Measurements from ENCODE around the gene GPN1.
A peak's percentile ranks its signal among the peaks of the same experiment; 100 is the strongest.
"Not testable (repeated sequence)": the region's sequence is repeated elsewhere in the genome, so short reads cannot be mapped to it uniquely, and the experiment has no call there.

GPN1 gene

GRCh38 chr2:27680571-27680970 is 51.7 kb downstream of the GPN1 start:
- Histone ChIP-seq H3K4me3 (ENCODE audit: insufficient read depth, low read length, poor library complexity, severe bottlenecking) (no peak overlapping the region), H3K9me2 (replicated peaks; ENCODE audit: insufficient read depth, low read length) (no peaks in the 10 kb centered on the region), H3K9ac (ENCODE audit: low read length) (no peak overlapping the region), H3K36me3 (ENCODE audit: low read length) (peaks cover 20% of the 10 kb centered on the region; the same call in 1 of the 2 replicates), H4K20me1 (ENCODE audit: low read depth, low read length) (no peaks in the 10 kb centered on the region), H3K9me3 (ENCODE audit: insufficient read depth, low read length) (no peaks in the 10 kb centered on the region), H3K27ac (ENCODE audit: low read depth, low read length) (no peak overlapping the region), H2AFZ (ENCODE audit: low read depth, low read length, severe bottlenecking) (no peak overlapping the region), H3K27me3 (ENCODE audit: low read length) (no peaks in the 10 kb centered on the region), H3F3A (ENCODE audit: insufficient read depth) (peaks cover 5% of the 10 kb centered on the region; the same call in 1 of the 2 replicates), H3K79me2 (ENCODE audit: insufficient read depth, low read length) (no peaks in the 10 kb centered on the region), H3K4me2 (ENCODE audit: low read depth, low read length, poor library complexity, severe bottlenecking) (no peak overlapping the region)
- TF ChIP-seq EZH2phosphoT487 (conservative IDR thresholded peaks at IDR 0.05; ENCODE audit: low read length) (no peak), CTCF (IDR thresholded peaks at IDR 0.05; ENCODE audit: insufficient read depth, low read length, poor library complexity, severe bottlenecking) (no peak)

- Histone ChIP-seq H3K79me2 (ENCODE audit: insufficient read depth, low read length) (no peaks in the 10 kb centered on the region), H3K36me3 (ENCODE audit: low read length) (peaks cover 13% of the 10 kb centered on the region; the same call in 1 of the 2 replicates), H2AFZ (ENCODE audit: low read depth, low read length, severe bottlenecking) (no peak overlapping the region), H3K9me3 (ENCODE audit: insufficient read depth, low read length) (no peaks in the 10 kb centered on the region), H3K4me2 (ENCODE audit: low read depth, low read length, poor library complexity, severe bottlenecking) (no peak overlapping the region), H3K9ac (ENCODE audit: low read length) (no peak overlapping the region), H3F3A (ENCODE audit: insufficient read depth) (peaks cover 5% of the 10 kb centered on the region; the same call in 1 of the 2 replicates), H4K20me1 (ENCODE audit: low read depth, low read length) (no peaks in the 10 kb centered on the region), H3K4me3 (ENCODE audit: insufficient read depth, low read length, poor library complexity, severe bottlenecking) (no peak overlapping the region), H3K27ac (ENCODE audit: low read depth, low read length) (no peak overlapping the region), H3K27me3 (ENCODE audit: low read length) (no peaks in the 10 kb centered on the region), H3K9me2 (replicated peaks; ENCODE audit: insufficient read depth, low read length) (no peaks in the 10 kb centered on the region)
- no peak for TF ChIP-seq CTCF (IDR thresholded peaks at IDR 0.05; ENCODE audit: insufficient read depth, low read length, poor library complexity, severe bottlenecking)
- TF ChIP-seq EZH2phosphoT487 (conservative IDR thresholded peaks at IDR 0.05; ENCODE audit: low read length): no peak
These were observed 53.0 kb downstream of the GPN1 start for GRCh38 chr2:27681841-27682240.

GRCh38 chr2:27682334-27682771 is 53.5 kb downstream of the GPN1 start:
- H2AFZ ChIP-seq (ENCODE audit: low read depth, low read length, severe bottlenecking); H4K20me1 ChIP-seq (ENCODE audit: low read depth, low read length); H3K27ac ChIP-seq (ENCODE audit: low read depth, low read length); H3K27me3 ChIP-seq (ENCODE audit: low read length); H3K9ac ChIP-seq (ENCODE audit: low read length); H3F3A ChIP-seq (ENCODE audit: insufficient read depth); H3K4me2 ChIP-seq (ENCODE audit: low read depth, low read length, poor library complexity, severe bottlenecking); H3K9me3 ChIP-seq (ENCODE audit: insufficient read depth, low read length); H3K79me2 ChIP-seq (ENCODE audit: insufficient read depth, low read length); H3K9me2 ChIP-seq (replicated peaks; ENCODE audit: insufficient read depth, low read length); H3K36me3 ChIP-seq (ENCODE audit: low read length); H3K4me3 ChIP-seq (ENCODE audit: insufficient read depth, low read length, poor library complexity, severe bottlenecking): not testable (repeated sequence)

DNA sequence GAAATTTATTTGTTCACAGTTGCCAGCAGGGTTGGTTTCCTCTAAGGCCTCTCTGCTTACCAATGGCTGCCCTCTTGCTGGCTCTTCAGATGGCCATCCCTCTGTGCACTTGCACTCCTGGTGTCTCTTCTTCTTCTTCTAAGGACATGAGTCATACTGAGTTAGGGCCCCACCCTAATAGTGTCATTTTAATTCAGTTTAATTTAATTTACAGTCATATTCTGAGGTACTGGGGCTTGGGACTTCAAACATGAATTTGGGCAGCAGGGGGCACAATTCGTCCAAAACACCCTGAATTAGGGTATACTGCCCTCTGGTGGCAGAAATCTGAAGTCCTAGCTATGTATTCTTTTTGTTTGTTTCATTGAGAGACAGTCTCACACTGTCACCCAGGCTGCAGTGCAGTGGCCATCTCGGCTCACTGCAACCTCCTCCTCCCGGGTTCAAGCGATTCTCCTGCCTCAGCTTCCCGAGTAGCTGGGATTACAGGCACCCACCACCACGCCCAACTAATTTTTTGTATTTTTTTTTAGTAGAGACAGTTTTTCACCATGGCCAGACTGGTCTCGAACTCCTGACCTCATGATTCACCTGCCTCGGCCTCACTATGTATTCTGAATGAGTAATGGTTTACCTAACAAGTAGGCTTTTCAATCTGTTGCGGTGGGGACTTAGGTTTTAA is 54.7 kb downstream of the GPN1 start:
- no peak overlapping the region for H3K27ac ChIP-seq (ENCODE audit: low read depth, low read length)
- H3K9ac ChIP-seq (ENCODE audit: low read length): no peak overlapping the region
- no peaks in the 10 kb centered on the region for H4K20me1 ChIP-seq (ENCODE audit: low read depth, low read length)
- TF ChIP-seq EZH2phosphoT487 (conservative IDR thresholded peaks at IDR 0.05; ENCODE audit: low read length) (no peak), CTCF (IDR thresholded peaks at IDR 0.05; ENCODE audit: insufficient read depth, low read length, poor library complexity, severe bottlenecking) (peak; percentile 99)
- no peaks in the 10 kb centered on the region for H3K79me2 ChIP-seq (ENCODE audit: insufficient read depth, low read length)
- no peak overlapping the region for H2AFZ ChIP-seq (ENCODE audit: low read depth, low read length, severe bottlenecking)
- no peaks in the 10 kb centered on the region for H3K27me3 ChIP-seq (ENCODE audit: low read length)
- H3K4me2 ChIP-seq (ENCODE audit: low read depth, low read length, poor library complexity, severe bottlenecking): no peak overlapping the region
- H3K36me3 ChIP-seq (ENCODE audit: low read length): peaks cover 7% of the 10 kb centered on the region; the same call in 1 of the 2 replicates
- H3K9me3 ChIP-seq (ENCODE audit: insufficient read depth, low read length): no peaks in the 10 kb centered on the region
- H3K9me2 ChIP-seq (replicated peaks; ENCODE audit: insufficient read depth, low read length): no peaks in the 10 kb centered on the region
- H3F3A ChIP-seq (ENCODE audit: insufficient read depth): peaks cover 4% of the 10 kb centered on the region; the same call in 1 of the 2 replicates
- H3K4me3 ChIP-seq (ENCODE audit: insufficient read depth, low read length, poor library complexity, severe bottlenecking): no peak overlapping the region

- H2AFZ ChIP-seq (ENCODE audit: low read depth, low read length, severe bottlenecking); H3K4me3 ChIP-seq (ENCODE audit: insufficient read depth, low read length, poor library complexity, severe bottlenecking); H3K27me3 ChIP-seq (ENCODE audit: low read length); H3K79me2 ChIP-seq (ENCODE audit: insufficient read depth, low read length); H3K9me2 ChIP-seq (replicated peaks; ENCODE audit: insufficient read depth, low read length); H3K9ac ChIP-seq (ENCODE audit: low read length); H4K20me1 ChIP-seq (ENCODE audit: low read depth, low read length); H3K27ac ChIP-seq (ENCODE audit: low read depth, low read length); H3K9me3 ChIP-seq (ENCODE audit: insufficient read depth, low read length); H3F3A ChIP-seq (ENCODE audit: insufficient read depth); H3K4me2 ChIP-seq (ENCODE audit: low read depth, low read length, poor library complexity, severe bottlenecking): not testable (repeated sequence)
- H3K36me3 ChIP-seq (ENCODE audit: low read length): peaks cover 12% of the 10 kb centered on the region; the same call in 1 of the 2 replicates
These were observed 56.2 kb downstream of the GPN1 start for GRCh38 chr2:27685006-27685405.
